ENCODE results near the gene HES1. TPM values are rescaled to one million over a fixed set of nuclear protein-coding genes. Genes with fewer than 3 reads are reported as not detected.
"Not testable (repeated sequence)": the region's sequence is repeated elsewhere in the genome, so short reads cannot be mapped to it uniquely, and the experiment has no call there.

Gene HES1
- total RNA-seq, 1 donor from 2014 or later = 36.2 TPM

- no peaks in the 10 kb centered on the region for H3K36me3 Mint-ChIP-seq (ENCODE audit: low read depth)
- no peak for TF ChIP-seq CTCF (conservative IDR thresholded peaks at IDR 0.05)
- no peaks in the 10 kb centered on the region for H3K9me3 Mint-ChIP-seq
- H3K4me3 Mint-ChIP-seq = no peak overlapping the region
- no peak overlapping the region for H3K27ac Mint-ChIP-seq (ENCODE audit: unreplicated experiment)
- DNase-seq (ENCODE audit: low read depth, low spot score) = no peak
- peaks cover 34% of the 10 kb centered on the region for H3K27me3 Mint-ChIP-seq (ENCODE audit: low read depth)
- H3K4me1 Mint-ChIP-seq = peaks cover 5% of the 10 kb centered on the region
Measured at GRCh38 chr3:194124193-194124592, 11.8 kb upstream of the HES1 start.

GRCh38 chr3:194125442-194125841, 10.5 kb upstream of the HES1 start:
- Mint-ChIP-seq H3K9me3 (no peaks in the 10 kb centered on the region), H3K27ac (ENCODE audit: unreplicated experiment) (no peak overlapping the region), H3K4me1 (peaks cover 14% of the 10 kb centered on the region), H3K4me3 (no peak overlapping the region), H3K27me3 (ENCODE audit: low read depth) (peaks cover 35% of the 10 kb centered on the region), H3K36me3 (ENCODE audit: low read depth) (no peaks in the 10 kb centered on the region)
- DNase-seq (ENCODE audit: low read depth, low spot score) = no peak
- TF ChIP-seq CTCF (conservative IDR thresholded peaks at IDR 0.05) = no peak

- H3K27ac Mint-ChIP-seq (ENCODE audit: unreplicated experiment) = no peak overlapping the region
- H3K27me3 Mint-ChIP-seq (ENCODE audit: low read depth) = peaks cover 39% of the 10 kb centered on the region
- H3K36me3 Mint-ChIP-seq (ENCODE audit: low read depth) = no peaks in the 10 kb centered on the region
- no peak for TF ChIP-seq CTCF (conservative IDR thresholded peaks at IDR 0.05)
- peaks cover 27% of the 10 kb centered on the region for H3K4me1 Mint-ChIP-seq
- DNase-seq (ENCODE audit: low read depth, low spot score) = no peak
- no peak overlapping the region for H3K4me3 Mint-ChIP-seq
- no peaks in the 10 kb centered on the region for H3K9me3 Mint-ChIP-seq
Measured at GRCh38 chr3:194126790-194127189, 9.2 kb upstream of the HES1 start.

GRCh38 chr3:194128202-194128918, 7.6 kb upstream of the HES1 start:
- Mint-ChIP-seq H3K9me3 (no peaks in the 10 kb centered on the region), H3K4me3 (peak overlapping the region; percentile 31), H3K27ac (ENCODE audit: unreplicated experiment) (no peak overlapping the region), H3K36me3 (ENCODE audit: low read depth) (no peaks in the 10 kb centered on the region), H3K27me3 (ENCODE audit: low read depth) (peaks cover 47% of the 10 kb centered on the region), H3K4me1 (peaks cover 43% of the 10 kb centered on the region)
- TF ChIP-seq CTCF (conservative IDR thresholded peaks at IDR 0.05) = no peak
- no peak for DNase-seq (ENCODE audit: low read depth, low spot score)

GRCh38 chr3:194128919-194129295, 7.0 kb upstream of the HES1 start:
- H3K27ac Mint-ChIP-seq (ENCODE audit: unreplicated experiment); H3K4me3 Mint-ChIP-seq; H3K36me3 Mint-ChIP-seq (ENCODE audit: low read depth); DNase-seq (ENCODE audit: low read depth, low spot score); H3K9me3 Mint-ChIP-seq: not testable (repeated sequence)
- H3K4me1 Mint-ChIP-seq = peaks cover 47% of the 10 kb centered on the region
- peaks cover 51% of the 10 kb centered on the region for H3K27me3 Mint-ChIP-seq (ENCODE audit: low read depth)

- no peak for TF ChIP-seq CTCF (conservative IDR thresholded peaks at IDR 0.05)
- no peak overlapping the region for H3K4me3 Mint-ChIP-seq
- no peak overlapping the region for H3K27ac Mint-ChIP-seq (ENCODE audit: unreplicated experiment)
- peaks cover 47% of the 10 kb centered on the region for H3K4me1 Mint-ChIP-seq
- H3K9me3 Mint-ChIP-seq = no peaks in the 10 kb centered on the region
- no peaks in the 10 kb centered on the region for H3K36me3 Mint-ChIP-seq (ENCODE audit: low read depth)
- H3K27me3 Mint-ChIP-seq (ENCODE audit: low read depth) = peaks cover 51% of the 10 kb centered on the region
- DNase-seq (ENCODE audit: low read depth, low spot score) = no peak
Measured at GRCh38 chr3:194129581-194130133, 6.3 kb upstream of the HES1 start.
